Left ventricle myocardium inferior (tissue), 1 donor: ENCODE results near the gene EPB41L4B. TPM values are rescaled to one million over a fixed set of nuclear protein-coding genes. Genes with fewer than 3 reads are reported as not detected.
"Not testable (repeated sequence)": the region's sequence is repeated elsewhere in the genome, so short reads cannot be mapped to it uniquely, and the experiment has no call there.

Experiments
- DNase-seq: peaks from one replicate; pipeline ENCODE4 v3.0.0-alpha.2; 2020
- H3K27ac ChIP-seq: fragments of 200-600 bp; replicated peaks from 2 replicates; pipeline ENCODE4 v1.8.0; 2021
- H3K27me3 ChIP-seq: fragments of 200-600 bp; 2 replicates; pipeline ENCODE4 v1.8.0; 2021; ENCODE audit warnings: low read depth
- H3K36me3 ChIP-seq: fragments of 200-600 bp; 2 replicates; pipeline ENCODE4 v1.8.0; 2021
- H3K4me1 ChIP-seq: fragments of 200-600 bp; 2 replicates; pipeline ENCODE4 v1.8.0; 2021
- H3K4me3 ChIP-seq: fragments of 200-600 bp; 2 replicates; pipeline ENCODE4 v1.8.0; 2021; ENCODE audit warnings: mild to moderate bottlenecking, moderate library complexity
- H3K9me3 ChIP-seq: fragments of 200-600 bp; replicated peaks from 2 replicates; pipeline ENCODE4 v1.8.0; 2021
- CTCF ChIP-seq: fragments of 200-600 bp; IDR thresholded peaks from 2 replicates; pipeline ENCODE4 v1.8.0; 2021; ENCODE audit warnings: antibody characterized with exemption, mild to moderate bottlenecking, borderline replicate concordance
- intact Hi-C: fragments of 100-400 bp; cut with micrococcal nuclease; formaldehyde crosslinking; loops from one replicate; pipeline ENCODE4 v1.11.0; 2022
- total RNA-seq: library from RNA; stranded (reverse); fragmentation: NEBNext Ultra II Directional; extraction: Animal tissue kit (Norgen Biotek cat#: 25700); gene quantifications from one replicate; pipeline ENCODE4 v1.2.1, GENCODE V29; 2021
- donor health status: DM: no; HTN: yes; CAD: no; lungs with severe emphysema.

Gene EPB41L4B
- total RNA-seq, 1 donor from 2014 or later, result 13.9 TPM

DNA sequence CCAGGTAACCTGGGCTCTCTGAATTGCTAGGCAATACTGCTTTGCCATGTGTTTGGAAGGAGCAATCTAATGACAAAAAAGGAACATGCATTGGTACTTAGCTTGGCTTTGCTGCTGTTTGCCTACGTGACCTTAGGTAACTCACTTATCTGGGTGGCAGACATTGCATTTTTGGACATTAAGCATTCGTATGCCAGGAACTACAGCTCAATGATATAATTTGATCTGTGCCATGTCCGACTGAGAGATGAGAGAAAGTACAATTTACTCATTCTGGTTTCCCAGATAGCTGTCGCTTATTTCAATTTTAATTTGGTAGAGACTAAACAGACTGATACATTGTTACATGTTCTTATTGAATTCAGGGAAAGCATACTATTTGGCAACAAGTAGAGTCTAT, 90.6 kb downstream of the EPB41L4B start:
- TF ChIP-seq CTCF, result no peak
- no peak for DNase-seq
- peaks cover 9% of the 10 kb centered on the region for H3K27me3 ChIP-seq
- no peaks in the 10 kb centered on the region for H3K36me3 ChIP-seq
- peaks cover 4% of the 10 kb centered on the region for H3K4me1 ChIP-seq
- intact Hi-C loops, result no loop called here
- no peaks in the 10 kb centered on the region for H3K9me3 ChIP-seq
- no peak overlapping the region for H3K4me3 ChIP-seq
- no peak overlapping the region for H3K27ac ChIP-seq

- DNase-seq, result no peak
- Histone ChIP-seq H3K27me3 (peaks cover 9% of the 10 kb centered on the region), H3K27ac (no peak overlapping the region), H3K36me3 (no peaks in the 10 kb centered on the region), H3K4me3 (no peak overlapping the region), H3K9me3 (no peaks in the 10 kb centered on the region), H3K4me1 (peaks cover 4% of the 10 kb centered on the region)
- intact Hi-C loops, result no loop called here
- TF ChIP-seq CTCF, result no peak
Observed at GRCh38 chr9:109229682-109230081, 91.2 kb downstream of the EPB41L4B start.

GRCh38 chr9:109228093-109228642, 92.7 kb downstream of the EPB41L4B start:
- no peak for DNase-seq
- H3K4me3 ChIP-seq, result no peak overlapping the region
- intact Hi-C loops, result no loop called here
- no peak for TF ChIP-seq CTCF
- H3K36me3 ChIP-seq, result no peaks in the 10 kb centered on the region
- no peaks in the 10 kb centered on the region for H3K9me3 ChIP-seq
- H3K27ac ChIP-seq, result no peak overlapping the region
- peaks cover 9% of the 10 kb centered on the region for H3K27me3 ChIP-seq
- H3K4me1 ChIP-seq, result peaks cover 4% of the 10 kb centered on the region

DNA sequence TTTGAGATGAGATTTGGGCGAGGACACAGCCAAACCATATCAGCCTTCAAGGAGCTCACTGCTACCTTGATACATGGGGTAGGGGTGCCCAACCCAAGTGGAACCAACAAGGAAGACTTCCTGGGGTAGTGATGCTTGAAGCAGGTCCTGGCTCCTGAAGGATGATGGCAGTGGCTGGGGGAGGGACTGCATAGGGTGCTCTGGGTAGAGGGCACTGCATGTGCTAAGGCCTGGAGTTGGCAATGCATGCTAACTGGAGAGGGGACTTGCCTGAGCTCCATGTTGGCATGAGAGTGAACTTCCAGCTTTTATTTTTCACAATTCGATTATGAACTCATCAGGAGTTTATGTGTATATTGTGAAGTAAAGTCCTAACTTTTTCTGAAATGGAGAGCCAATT, 95.2 kb downstream of the EPB41L4B start:
- Histone ChIP-seq H3K27ac (no peak overlapping the region), H3K27me3 (no peaks in the 10 kb centered on the region), H3K36me3 (no peaks in the 10 kb centered on the region), H3K4me1 (peaks cover 4% of the 10 kb centered on the region), H3K9me3 (no peaks in the 10 kb centered on the region), H3K4me3 (no peak overlapping the region)
- intact Hi-C loops, result no loop called here
- no peak for TF ChIP-seq CTCF
- no peak for DNase-seq

DNA sequence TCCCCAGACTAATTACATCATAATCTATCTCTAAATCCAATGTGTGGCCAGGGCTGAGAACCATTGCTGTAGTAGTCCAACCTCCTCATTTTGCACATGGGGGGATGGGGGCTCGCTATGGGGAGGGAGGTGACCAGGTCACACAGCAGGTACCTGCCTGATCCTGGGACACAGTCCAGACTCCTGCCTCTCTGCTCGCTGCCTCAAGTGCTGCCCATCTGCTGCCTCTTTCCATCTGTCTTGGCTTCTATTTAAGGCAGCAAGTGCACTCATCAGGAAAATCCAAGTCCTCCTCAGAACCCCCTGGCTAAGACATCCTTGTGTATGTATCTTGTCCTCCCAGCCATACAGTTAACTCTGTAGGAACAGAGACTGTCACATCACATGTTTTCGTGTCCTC, 96.1 kb downstream of the EPB41L4B start:
- no peak for TF ChIP-seq CTCF
- intact Hi-C loops, result no loop called here
- no peaks in the 10 kb centered on the region for H3K27me3 ChIP-seq
- H3K9me3 ChIP-seq, result no peaks in the 10 kb centered on the region
- H3K27ac ChIP-seq, result no peak overlapping the region
- H3K4me3 ChIP-seq, result no peak overlapping the region
- DNase-seq, result no peak
- H3K36me3 ChIP-seq, result no peaks in the 10 kb centered on the region
- no peaks in the 10 kb centered on the region for H3K4me1 ChIP-seq

GRCh38 chr9:109218242-109218641, 102.6 kb downstream of the EPB41L4B start:
- H3K36me3 ChIP-seq, H3K27ac ChIP-seq, H3K27me3 ChIP-seq, H3K4me3 ChIP-seq, intact Hi-C loops, H3K9me3 ChIP-seq, DNase-seq: not testable (repeated sequence)
- H3K4me1 ChIP-seq, result peaks cover 12% of the 10 kb centered on the region
